ENCODE data around the gene KRTAP2-4.
"Not testable (repeated sequence)": the region's sequence is repeated elsewhere in the genome, so short reads cannot be mapped to it uniquely, and the experiment has no call there.

The KRTAP2-4 gene, protein sequence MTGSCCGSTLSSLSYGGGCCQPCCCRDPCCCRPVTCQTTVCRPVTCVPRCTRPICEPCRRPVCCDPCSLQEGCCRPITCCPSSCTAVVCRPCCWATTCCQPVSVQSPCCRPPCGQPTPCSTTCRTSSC

DNA sequence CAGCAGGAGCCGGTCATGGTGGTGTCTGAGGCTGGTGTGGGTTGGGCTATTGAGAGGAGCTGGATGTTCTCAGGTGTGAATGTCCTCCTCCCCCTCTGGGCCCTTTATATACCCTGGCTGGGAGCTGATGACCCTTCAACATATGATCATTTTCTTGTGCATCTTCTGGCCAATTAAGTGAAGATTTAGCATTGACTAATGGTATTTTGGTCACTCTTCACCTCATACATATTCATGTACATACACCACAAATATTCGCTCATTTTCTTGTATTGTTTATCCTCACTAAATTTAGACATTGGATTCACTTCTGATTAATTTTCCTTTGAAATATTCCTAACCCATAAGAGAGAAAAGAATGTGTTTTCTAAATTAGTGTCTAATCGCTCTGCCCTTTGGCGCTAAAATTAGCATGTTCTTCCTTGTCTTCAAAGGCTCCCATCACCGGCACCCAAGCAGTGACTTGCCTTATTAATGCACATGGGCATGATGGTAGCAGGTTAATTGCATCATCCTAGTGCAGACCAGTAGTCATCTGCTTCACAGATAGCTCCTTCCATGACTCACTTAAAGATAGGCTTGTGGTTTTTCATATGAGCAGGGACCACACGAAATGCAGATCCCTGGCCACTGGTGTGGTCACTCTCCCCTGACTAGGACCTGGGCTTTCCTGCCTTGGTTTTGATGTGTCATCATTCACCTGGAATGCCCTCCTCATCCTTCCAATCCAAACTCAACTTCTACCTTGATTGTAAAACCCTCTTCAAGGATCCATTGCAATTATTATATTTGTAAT is at the start of gene KRTAP2-4:
TSS of gene KRTAP2-4 (minus strand) at position 51 of the 796 bp plus-strand sequence. CDS start at position 17, 34 bp downstream.
- peak in 1 of 2 experiments; percentile 25 for DNase-seq
- no peak for TF ChIP-seq GATA1 (IDR thresholded peaks at IDR 0.05; ENCODE audit: low read depth, low read length)
- no peak for TF ChIP-seq POLR2A (IDR thresholded peaks at IDR 0.05; ENCODE audit: low read length)

DNA sequence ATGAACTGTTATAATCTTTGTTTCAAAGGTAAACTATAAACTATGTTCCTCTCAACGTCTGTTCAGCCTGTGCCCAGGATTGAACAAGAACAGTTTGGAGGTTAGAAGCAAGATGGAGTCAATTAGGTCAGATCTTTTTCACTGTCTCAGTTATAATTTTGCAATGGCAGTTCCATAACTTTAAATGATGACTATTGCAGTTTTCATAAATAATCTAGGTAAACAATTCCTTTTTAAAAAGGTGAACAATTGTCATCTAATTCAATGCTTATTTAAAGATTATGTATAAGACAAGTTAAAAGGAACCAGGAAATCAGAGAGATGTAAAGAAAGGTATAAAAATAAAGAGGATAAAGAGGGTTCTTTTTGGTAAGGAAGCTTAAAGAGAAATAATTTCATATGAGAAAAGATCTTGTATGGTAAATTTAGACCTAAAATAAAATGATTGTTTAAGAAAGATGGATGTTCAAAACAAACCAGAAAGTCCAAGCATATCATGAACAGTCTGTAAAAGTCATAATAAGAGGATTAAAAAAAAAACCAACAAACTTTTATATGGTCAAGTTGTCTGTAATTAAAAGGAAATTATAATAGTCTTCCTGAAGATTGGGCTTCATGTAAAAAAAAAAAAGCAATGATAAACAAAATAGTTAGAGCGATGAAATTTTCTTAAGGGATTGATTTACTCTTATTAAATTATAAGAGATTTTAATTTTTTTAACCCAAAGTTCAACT is 45.6 kb upstream of the KRTAP2-4 start:
- DNase-seq = no peak
- no peak for TF ChIP-seq GATA1 (IDR thresholded peaks at IDR 0.05; ENCODE audit: low read depth, low read length)
- TF ChIP-seq POLR2A (IDR thresholded peaks at IDR 0.05; ENCODE audit: low read length) = no peak

DNA sequence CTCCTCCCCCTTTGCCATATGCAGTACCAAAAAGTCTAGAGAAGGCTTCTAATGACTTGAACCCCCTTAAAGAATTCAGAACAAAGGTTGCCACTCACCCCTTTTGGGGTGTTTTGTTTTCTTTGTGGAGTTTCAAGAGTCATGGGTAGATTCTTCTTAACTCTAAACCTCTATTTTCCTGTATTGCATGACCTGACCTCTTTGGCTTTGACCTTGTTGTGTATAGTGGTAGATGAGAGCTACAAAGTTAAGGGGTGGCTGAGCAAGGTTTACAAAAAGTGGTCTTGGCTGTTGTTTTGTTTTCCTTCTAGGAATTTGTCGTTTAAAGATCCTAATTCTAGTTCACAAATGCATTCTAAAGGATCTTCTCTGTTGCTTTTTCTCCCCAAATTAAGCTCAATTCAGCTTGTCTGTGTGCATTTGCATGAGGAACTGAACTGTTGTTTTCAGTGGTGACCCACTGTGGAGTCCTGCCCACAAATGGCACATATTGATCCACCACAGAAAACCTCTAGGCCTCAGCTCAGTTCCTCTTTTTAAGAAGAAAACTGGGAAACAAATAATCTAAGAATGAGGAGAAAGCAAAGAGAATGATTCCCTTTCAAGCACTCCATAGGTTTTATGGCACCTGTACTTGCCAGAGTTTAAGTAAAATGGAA is 43.2 kb upstream of the KRTAP2-4 start:
- not testable (repeated sequence) for DNase-seq

- TF ChIP-seq GATA1 (IDR thresholded peaks at IDR 0.05; ENCODE audit: low read depth, low read length) = no peak
- TF ChIP-seq POLR2A (IDR thresholded peaks at IDR 0.05; ENCODE audit: low read length) = no peak
- no peak for DNase-seq
These were observed 42.3 kb upstream of the KRTAP2-4 start for GRCh38 chr17:41107941-41108450.

DNA sequence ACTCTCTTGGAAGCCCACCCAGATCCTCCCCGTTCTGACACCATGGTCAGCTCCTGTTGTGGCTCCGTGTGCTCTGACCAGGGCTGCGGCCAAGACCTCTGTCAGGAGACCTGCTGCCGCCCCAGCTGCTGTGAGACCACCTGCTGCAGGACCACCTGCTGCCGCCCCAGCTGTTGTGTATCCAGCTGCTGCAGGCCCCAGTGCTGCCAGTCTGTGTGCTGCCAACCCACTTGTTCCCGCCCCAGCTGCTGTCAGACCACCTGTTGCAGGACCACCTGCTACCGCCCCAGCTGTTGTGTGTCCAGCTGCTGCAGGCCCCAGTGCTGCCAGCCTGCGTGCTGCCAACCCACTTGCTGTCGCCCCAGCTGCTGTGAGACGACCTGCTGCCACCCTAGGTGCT is 39.7 kb upstream of the KRTAP2-4 start, which contains the start of gene KRTAP4-9:
TSS of gene KRTAP4-9 (plus strand) at position 43 of the 400 bp plus-strand sequence. CDS start at position 43, 0 bp downstream.
- DNase-seq = not testable (repeated sequence)

- DNase-seq = not testable (repeated sequence)
These were observed 38.8 kb upstream of the KRTAP2-4 start for GRCh38 chr17:41104386-41105038.

DNA sequence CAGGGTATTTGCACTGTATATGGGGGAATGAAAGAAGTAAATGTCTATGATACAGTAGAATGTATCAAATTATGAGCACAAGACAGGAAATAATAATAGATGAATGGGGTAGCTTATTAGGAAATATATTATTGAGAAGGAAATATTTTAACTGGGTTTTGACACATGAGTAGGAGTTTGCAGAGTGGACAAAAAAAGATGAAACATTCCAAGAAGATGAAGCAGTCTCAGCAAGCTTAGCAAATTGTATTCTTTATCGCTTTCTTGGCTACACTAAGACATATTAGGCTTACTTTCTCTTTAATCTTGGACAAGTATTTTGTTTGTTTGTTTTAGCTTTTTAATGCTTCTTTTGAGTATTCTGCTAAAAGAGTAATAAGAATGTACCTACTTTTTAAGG is 38.2 kb upstream of the KRTAP2-4 start:
- no peak for TF ChIP-seq POLR2A (IDR thresholded peaks at IDR 0.05; ENCODE audit: low read length)
- TF ChIP-seq GATA1 (IDR thresholded peaks at IDR 0.05; ENCODE audit: low read depth, low read length) = no peak
- DNase-seq = no peak

DNA sequence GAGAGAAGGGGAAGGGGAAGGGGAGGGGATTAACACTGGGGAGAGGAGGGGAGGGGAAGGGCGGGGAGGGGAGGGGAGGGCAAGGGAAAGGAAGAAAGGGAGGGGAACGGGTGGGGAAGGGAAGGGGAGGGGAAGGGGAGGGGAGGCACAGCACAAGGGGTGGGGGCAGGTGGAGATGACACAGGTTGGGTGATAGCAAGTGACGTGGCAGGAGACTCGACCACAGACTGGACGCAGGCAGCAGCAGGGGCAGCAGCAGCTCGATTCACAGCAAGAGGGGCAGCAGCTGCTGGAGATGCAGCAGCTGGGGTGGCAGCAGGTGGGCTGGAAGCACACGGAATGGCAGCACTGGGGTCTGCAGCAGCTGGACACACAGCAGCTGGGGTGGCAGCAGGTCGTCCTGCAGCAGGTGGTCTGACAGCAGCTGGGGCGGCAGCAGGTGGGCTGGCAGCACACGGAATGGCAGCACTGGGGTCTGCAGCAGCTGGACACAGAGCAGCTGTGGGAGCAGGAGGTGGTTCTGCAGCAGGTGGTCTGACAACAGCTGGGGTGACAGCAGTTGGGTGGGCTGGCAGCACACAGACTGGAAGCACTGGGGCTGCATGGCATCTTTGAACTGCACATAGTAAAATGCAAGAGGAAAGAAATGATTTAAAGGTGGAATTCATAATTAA is 36.0 kb upstream of the KRTAP2-4 start, which contains the start of gene KRTAP4-16:
TSS of gene KRTAP4-16 (minus strand) at position 624 of the 674 bp plus-strand sequence. CDS start at position 624, 0 bp downstream.
- DNase-seq = no peak
- TF ChIP-seq POLR2A (IDR thresholded peaks at IDR 0.05; ENCODE audit: low read length) (no peak), GATA1 (IDR thresholded peaks at IDR 0.05; ENCODE audit: low read depth, low read length) (no peak)

GRCh38 chr17:41099682-41100480 is 34.2 kb upstream of the KRTAP2-4 start:
- DNase-seq = not testable (repeated sequence)

- no peak for DNase-seq
- TF ChIP-seq POLR2A (IDR thresholded peaks at IDR 0.05; ENCODE audit: low read length) (no peak), GATA1 (IDR thresholded peaks at IDR 0.05; ENCODE audit: low read depth, low read length) (no peak)
These were observed 32.8 kb upstream of the KRTAP2-4 start for GRCh38 chr17:41098481-41098880.

GRCh38 chr17:41098042-41098441 is 32.4 kb upstream of the KRTAP2-4 start, which contains the start of gene KRTAP4-8:
Gene KRTAP4-8, minus strand, starts transcription at chr17:41098142. Its CDS starts 58 bp downstream, at chr17:41098084.
- TF ChIP-seq GATA1 (IDR thresholded peaks at IDR 0.05; ENCODE audit: low read depth, low read length) (no peak), POLR2A (IDR thresholded peaks at IDR 0.05; ENCODE audit: low read length) (no peak)
- DNase-seq = no peak

DNA sequence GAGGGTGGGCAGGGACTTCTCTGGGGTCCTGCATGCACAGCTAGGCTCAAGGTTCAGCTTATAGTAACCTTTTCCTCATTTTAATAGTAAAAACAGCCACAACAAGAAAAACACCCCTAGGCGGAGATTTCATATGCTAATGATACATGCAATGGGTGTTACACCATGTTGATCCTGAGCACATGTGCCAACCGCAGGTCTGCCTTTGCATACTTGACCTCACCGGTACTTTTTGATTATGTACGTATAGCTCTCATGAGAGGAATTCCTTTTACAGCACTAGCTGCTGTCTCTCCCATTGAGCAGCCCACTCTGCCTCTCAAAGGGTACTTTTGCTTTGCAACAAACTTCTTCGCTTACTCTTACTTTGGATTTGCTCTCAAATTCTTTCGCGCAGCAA is 30.4 kb upstream of the KRTAP2-4 start:
- DNase-seq = no peak
- TF ChIP-seq GATA1 (IDR thresholded peaks at IDR 0.05; ENCODE audit: low read depth, low read length) = no peak
- TF ChIP-seq POLR2A (IDR thresholded peaks at IDR 0.05; ENCODE audit: low read length) = no peak

DNA sequence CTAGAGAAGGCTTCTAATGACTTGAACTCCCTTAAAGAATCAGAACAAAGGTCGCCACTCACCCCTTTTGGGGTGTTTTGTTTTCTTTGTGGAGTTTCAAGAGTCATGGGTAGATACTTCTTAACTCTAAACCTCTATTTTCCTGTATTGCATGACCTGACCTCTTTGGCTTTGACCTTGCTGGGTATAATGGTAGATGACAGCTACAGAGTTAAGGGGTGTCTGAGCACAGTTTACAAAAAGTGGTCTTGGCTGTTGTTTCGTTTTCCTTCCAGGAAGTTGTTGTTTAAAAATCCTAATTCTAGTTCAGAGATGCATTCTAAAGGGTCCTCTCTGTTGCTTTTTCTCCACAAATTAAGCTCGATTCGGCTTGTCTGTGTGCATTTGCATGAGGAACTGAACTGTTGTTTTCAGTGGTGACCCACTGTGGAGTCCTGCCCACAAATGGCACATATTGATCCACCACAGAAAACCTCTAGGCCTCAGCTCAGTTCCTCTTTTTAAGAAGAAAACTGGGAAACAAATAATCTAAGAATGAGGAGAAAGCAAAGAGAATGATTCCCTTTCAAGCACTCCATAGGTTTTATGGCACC is 23.2 kb upstream of the KRTAP2-4 start:
- DNase-seq = not testable (repeated sequence)

- not testable (repeated sequence) for DNase-seq
These were observed 18.6 kb upstream of the KRTAP2-4 start, which contains the start of gene KRTAP4-7 for GRCh38 chr17:41084100-41084856. Gene KRTAP4-7, plus strand, starts transcription at chr17:41084150. Its CDS starts 57 bp downstream, at chr17:41084207.

GRCh38 chr17:41083427-41083826 is 17.7 kb upstream of the KRTAP2-4 start:
- DNase-seq = not testable (repeated sequence)

Measured in erythroblast (primary cell).